RWPE1 (cell line): ENCODE results near the gene ABO.

ENCODE experiments used
- CTCF ChIA-PET: fragments of 350-600 bp; sonication (Branson Sonifier 250); formaldehyde crosslinking; extraction: SDS; loops from one replicate; lab custom pipeline; 2021; lab: Yijun Ruan, JAX
- POLR2A ChIA-PET: fragments of 400-600 bp; formaldehyde crosslinking; extraction: SDS; loops from one replicate; lab custom pipeline; 2020; ENCODE audit warnings: antibody characterized with exemption; ENCODE audit not compliant: low non-redundant PET; lab: Yijun Ruan, JAX
- DNase-seq: peaks from one replicate; pipeline ENCODE4 v3.0.0; 2012; ENCODE audit warnings: low spot score
- H3K27ac ChIP-seq: fragments of 450-650 bp; 2 replicates; pipeline ENCODE4 v1.5.1; 2017
- CTCF ChIP-seq: fragments of 450-650 bp; conservative IDR thresholded peaks from 2 replicates; pipeline ENCODE4 v1.5.1; 2017; ENCODE audit warnings: low read depth, mild to moderate bottlenecking

ABO gene

GRCh38 chr9:133247632-133248031, 27.4 kb downstream of the ABO start:
- TF ChIP-seq CTCF, result no peak
- POLR2A ChIA-PET, result no interaction called here
- DNase-seq, result no peak
- CTCF ChIA-PET, result interaction anchor here (0.6 to 0.7 kb wide), 2 partner anchors 67 to 75 kb away, joined by 4 to 5 read pairs; no protein-coding TSS in a partner anchor
- H3K27ac ChIP-seq, result no peak overlapping the region

- ChIA-PET CTCF (interaction anchor here (0.6 to 0.7 kb wide), 2 partner anchors 66 to 74 kb away, joined by 4 to 5 read pairs; no protein-coding TSS in a partner anchor), POLR2A (no interaction called here)
- DNase-seq, result no peak
- no peak overlapping the region for H3K27ac ChIP-seq
- TF ChIP-seq CTCF, result no peak
Measured at GRCh38 chr9:133246991-133247390, 28.0 kb downstream of the ABO start.

- no peak overlapping the region for H3K27ac ChIP-seq
- no peak for DNase-seq
- no peak for TF ChIP-seq CTCF
- POLR2A ChIA-PET, result no interaction called here
- CTCF ChIA-PET, result interaction anchor here (0.5 to 0.6 kb wide), 2 partner anchors 83 to 102 kb away, joined by 3 to 4 read pairs; no protein-coding TSS in a partner anchor
Measured at GRCh38 chr9:133246562-133246961, 28.4 kb downstream of the ABO start.

- no peak overlapping the region for H3K27ac ChIP-seq
- no peak for DNase-seq
- ChIA-PET POLR2A (interaction anchor here (0.6 to 0.8 kb wide), 2 partner anchors 13 to 36 kb away, joined by 4 to 5 read pairs; no protein-coding TSS in a partner anchor), CTCF (interaction anchor here (0.7 to 1.1 kb wide), 2 partner anchors 62 to 221 kb away, joined by 3 read pairs; no protein-coding TSS in a partner anchor)
- TF ChIP-seq CTCF, result no peak
Measured at GRCh38 chr9:133242991-133243390, 32.0 kb downstream of the ABO start.

- ChIA-PET CTCF (no interaction called here), POLR2A (interaction anchor here (0.8 kb wide), 1 partner anchor 12 kb away, joined by 4 read pairs; no protein-coding TSS in a partner anchor)
Measured at GRCh38 chr9:133242241-133242640, 32.8 kb downstream of the ABO start.

GRCh38 chr9:133239533-133240090, 35.4 kb downstream of the ABO start:
- TF ChIP-seq CTCF, result no peak
- no peak overlapping the region for H3K27ac ChIP-seq
- ChIA-PET POLR2A (no interaction called here), CTCF (interaction anchor here (0.6 to 2.5 kb wide), 9 partner anchors 13 to 327 kb away, joined by 3 to 19 read pairs (median 4); partner anchors contain the start of gene ABO)
- no peak for DNase-seq

More at GRCh38 chr9:133242241-133242640, 32.8 kb downstream of the ABO start:
- no peak overlapping the region for H3K27ac ChIP-seq
- DNase-seq, result no peak
- TF ChIP-seq CTCF, result no peak
